Sigmoid colon (tissue), 7 donors: ENCODE results near the gene PDE1C. TPM values are rescaled to one million over a fixed set of nuclear protein-coding genes. Genes with fewer than 3 reads are reported as not detected.

ENCODE experiments used
- DNase-seq: peaks from one replicate; pipeline ENCODE4 v3.0.0-alpha.2; 2019
- H3K27ac ChIP-seq, 4 donors: fragments of 200-600 bp; sonication (generic); one replicate each; pipeline ENCODE4 v1.5.1; 2016 to 2019; ENCODE audit warnings: mild to moderate bottlenecking in 1 of 4
- H3K27me3 ChIP-seq, 3 donors: fragments of 200-600 bp; sonication (generic); one replicate each; pipeline ENCODE4 v1.5.1; 2019; ENCODE audit warnings: mild to moderate bottlenecking in 1 of 3
- H3K36me3 ChIP-seq, 4 donors: fragments of 200-600 bp; sonication (generic); one replicate each; pipeline ENCODE4 v1.5.1; 2016 to 2019
- H3K4me1 ChIP-seq, 4 donors: fragments of 200-600 bp; sonication (generic); one replicate each; pipeline ENCODE4 v1.5.1; 2017 to 2019
- H3K4me3 ChIP-seq, 4 donors: fragments of 200-600 bp; sonication (generic); one replicate each; pipeline ENCODE4 v1.5.1; 2017 to 2019; ENCODE audit warnings: mild to moderate bottlenecking in 2 of 4, moderate library complexity in 1 of 4
- H3K9me3 ChIP-seq, 4 donors: fragments of 200-600 bp in 3 of 4; sonication (generic) in 3 of 4; one replicate each; pipeline versions ENCODE4 v1.5.1 to v1.6.1; 2013 to 2019
- EP300 ChIP-seq, 4 donors: sonication (generic); formaldehyde crosslinking; IDR thresholded peaks; one replicate each; pipeline ENCODE4 v1.6.1; 2017; ENCODE audit warnings: antibody characterized with exemption in 4 of 4
- POLR2A ChIP-seq, 2 donors: fragments of 450-650 bp; IDR thresholded peaks; one replicate each; pipeline ENCODE4 v1.6.1; 2016; ENCODE audit warnings: antibody characterized with exemption in 2 of 2, mild to moderate bottlenecking in 2 of 2, moderate library complexity in 2 of 2
- POLR2AphosphoS5 ChIP-seq, 4 donors: sonication (generic); formaldehyde crosslinking; IDR thresholded peaks; one replicate each; pipeline ENCODE4 v1.6.1; 2017; ENCODE audit warnings: antibody characterized with exemption in 4 of 4
- WGBS, 2 donors: extraction: QIAGEN DNeasy Blood & Tissue Kit; methylation state at CpG; one replicate each; pipeline ENCODE4 v1.1.7; 2013; 5-methylcytosine and 5-hydroxymethylcytosine counted together
- intact Hi-C: fragments of 100-400 bp; cut with DNase I; formaldehyde crosslinking; loops from one replicate; pipeline ENCODE4 v1.15.1; 2023
- polyA plus RNA-seq, 3 donors: library from polyadenylated mRNA; stranded (reverse); fragments of 200-250 nt; gene quantifications; one replicate each; pipeline ENCODE4 v1.2.3, GENCODE V29; 2013
- total RNA-seq, 4 donors: library from RNA; depleted of rRNA; stranded (reverse); fragments of >200 nt; gene quantifications; one replicate each; pipeline ENCODE4 v1.1.0, GENCODE V29; 2016
- TF ChIP-seq, protein P1 (sequence below), 4 experiments: fragments of 450-650 bp in 3 of 4; fragments of 200-600 bp in 1 of 4; IDR thresholded peaks; one replicate each; pipeline ENCODE4 v1.5.1; 2016 to 2019; ENCODE audit warnings: antibody characterized with exemption in 4 of 4, mild to moderate bottlenecking in 3 of 4, moderate library complexity in 2 of 4
- donor health status: healthy with polysubstance abuse.
- donor health status: Bipolar disorder and iron deficiency.
- donor health status: healthy.

Gene PDE1C
- total and polyA plus RNA-seq, 7 donors, result under 0.01 to 19.4 (median 5.9) TPM

DNA sequence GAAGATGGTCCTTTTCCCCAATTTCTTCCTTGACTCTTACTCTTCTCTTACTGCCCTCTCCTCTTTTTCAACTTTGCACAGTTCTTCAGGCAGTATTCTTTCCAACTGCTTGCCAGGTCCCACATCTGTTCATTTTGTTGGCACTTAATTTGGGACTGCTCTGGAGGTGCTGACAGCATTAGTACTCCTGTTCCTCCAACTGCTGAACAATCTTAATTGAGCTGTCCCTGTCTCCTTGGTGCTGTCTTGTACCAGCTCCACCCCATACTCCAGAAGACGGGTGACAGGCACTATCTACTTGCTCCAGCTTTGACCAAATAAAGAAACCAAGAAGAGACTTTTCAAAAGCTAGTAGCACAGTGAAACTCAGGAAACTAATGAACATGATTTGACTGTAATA is 160.0 kb downstream of the PDE1C start:
- Histone ChIP-seq H3K4me3 (no peak overlapping the region), H3K9me3 (no peaks in the 10 kb centered on the region), H3K27ac (no peak overlapping the region), H3K36me3 (no peaks in the 10 kb centered on the region), H3K4me1 (peaks cover 0 to 4% (median 0%) of the 10 kb centered on the region in 4 donors), H3K27me3 (no peaks in the 10 kb centered on the region)
- TF ChIP-seq POLR2A (IDR thresholded peaks at IDR 0.05) (no peak), POLR2AphosphoS5 (IDR thresholded peaks at IDR 0.05) (no peak), EP300 (IDR thresholded peaks at IDR 0.05) (no peak)
- TF ChIP-seq, protein P1, sequence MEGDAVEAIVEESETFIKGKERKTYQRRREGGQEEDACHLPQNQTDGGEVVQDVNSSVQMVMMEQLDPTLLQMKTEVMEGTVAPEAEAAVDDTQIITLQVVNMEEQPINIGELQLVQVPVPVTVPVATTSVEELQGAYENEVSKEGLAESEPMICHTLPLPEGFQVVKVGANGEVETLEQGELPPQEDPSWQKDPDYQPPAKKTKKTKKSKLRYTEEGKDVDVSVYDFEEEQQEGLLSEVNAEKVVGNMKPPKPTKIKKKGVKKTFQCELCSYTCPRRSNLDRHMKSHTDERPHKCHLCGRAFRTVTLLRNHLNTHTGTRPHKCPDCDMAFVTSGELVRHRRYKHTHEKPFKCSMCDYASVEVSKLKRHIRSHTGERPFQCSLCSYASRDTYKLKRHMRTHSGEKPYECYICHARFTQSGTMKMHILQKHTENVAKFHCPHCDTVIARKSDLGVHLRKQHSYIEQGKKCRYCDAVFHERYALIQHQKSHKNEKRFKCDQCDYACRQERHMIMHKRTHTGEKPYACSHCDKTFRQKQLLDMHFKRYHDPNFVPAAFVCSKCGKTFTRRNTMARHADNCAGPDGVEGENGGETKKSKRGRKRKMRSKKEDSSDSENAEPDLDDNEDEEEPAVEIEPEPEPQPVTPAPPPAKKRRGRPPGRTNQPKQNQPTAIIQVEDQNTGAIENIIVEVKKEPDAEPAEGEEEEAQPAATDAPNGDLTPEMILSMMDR (IDR thresholded peaks at IDR 0.05), result no peak
- intact Hi-C loops, result no loop called here
- WGBS, 2 donors, result 81 to 86% methylated on average over 1 of the region's 1 CpG
- DNase-seq, result no peak

DNA sequence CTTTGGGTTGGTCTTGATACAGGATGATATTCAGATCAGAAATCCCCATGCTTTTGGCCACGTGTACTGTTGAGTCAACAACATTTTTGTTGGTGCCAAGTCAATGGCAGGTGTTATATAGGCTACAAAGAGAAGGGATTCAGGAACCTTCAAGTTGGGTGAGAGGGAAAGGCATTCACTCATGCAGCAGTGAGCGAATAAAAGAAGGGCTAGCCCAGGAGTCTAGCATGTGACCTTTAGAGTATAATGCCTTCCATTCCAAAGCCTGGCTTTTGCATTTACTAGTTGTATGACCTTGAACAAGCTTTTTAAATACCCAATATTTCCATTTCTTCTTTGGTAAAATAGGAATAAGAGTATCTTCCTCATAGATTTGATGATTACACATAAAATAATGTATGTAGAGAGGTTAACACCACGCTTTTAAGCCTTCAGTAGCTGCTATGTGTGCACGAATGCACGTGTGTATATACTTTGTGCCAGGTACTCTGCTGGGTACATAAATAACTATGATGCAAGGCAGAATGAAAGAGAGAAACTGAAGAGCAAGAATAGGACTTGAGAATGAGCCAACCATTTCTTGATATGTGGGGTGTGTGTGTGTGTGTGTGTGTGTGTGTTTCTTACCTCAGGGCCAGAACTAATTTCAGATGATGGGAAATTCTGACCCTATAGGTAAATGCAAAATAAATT is 163.6 kb downstream of the PDE1C start:
- intact Hi-C loops, result no loop called here
- WGBS, 2 donors, result 78 to 83% methylated on average over 5 of the region's 5 CpGs
- DNase-seq, result no peak
- TF ChIP-seq POLR2A (IDR thresholded peaks at IDR 0.05) (no peak), POLR2AphosphoS5 (IDR thresholded peaks at IDR 0.05) (no peak), EP300 (IDR thresholded peaks at IDR 0.05) (no peak)
- TF ChIP-seq, protein P1 (IDR thresholded peaks at IDR 0.05), result no peak
- Histone ChIP-seq H3K4me1 (peaks cover 0 to 4% (median 0%) of the 10 kb centered on the region in 4 donors), H3K27me3 (no peaks in the 10 kb centered on the region), H3K36me3 (no peaks in the 10 kb centered on the region), H3K27ac (no peak overlapping the region), H3K9me3 (no peaks in the 10 kb centered on the region), H3K4me3 (no peak overlapping the region)

DNA sequence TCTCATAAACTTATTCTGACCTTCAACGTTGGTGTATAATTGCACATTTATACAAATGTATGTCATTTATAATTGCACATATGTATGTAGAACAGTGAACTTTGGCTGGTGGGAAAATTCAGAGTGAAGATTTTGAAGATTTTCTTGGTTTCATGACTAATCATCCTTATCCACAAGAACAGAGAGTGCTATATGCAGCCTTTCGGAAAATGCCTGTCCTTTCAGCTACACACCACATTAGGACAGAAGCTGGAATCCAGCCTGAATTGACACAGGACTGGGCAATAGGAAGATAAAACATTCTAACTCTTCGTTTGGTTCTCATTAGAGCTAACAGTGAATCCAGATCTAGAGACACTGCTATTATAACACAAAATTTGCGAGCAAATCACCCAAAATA is 166.2 kb downstream of the PDE1C start:
- no peaks in the 10 kb centered on the region for H3K27me3 ChIP-seq
- peaks cover 0 to 4% (median 0%) of the 10 kb centered on the region in 4 donors for H3K4me1 ChIP-seq
- no peak for DNase-seq
- H3K4me3 ChIP-seq, result no peak overlapping the region
- H3K36me3 ChIP-seq, result no peaks in the 10 kb centered on the region
- WGBS, 2 donors, result 76 to 81% methylated on average over 4 of the region's 4 CpGs
- no peaks in the 10 kb centered on the region for H3K9me3 ChIP-seq
- no peak overlapping the region for H3K27ac ChIP-seq
- intact Hi-C loops, result no loop called here
- TF ChIP-seq, protein P1 (IDR thresholded peaks at IDR 0.05), result no peak
- TF ChIP-seq POLR2A (IDR thresholded peaks at IDR 0.05) (no peak), EP300 (IDR thresholded peaks at IDR 0.05) (no peak), POLR2AphosphoS5 (IDR thresholded peaks at IDR 0.05) (no peak)

DNA sequence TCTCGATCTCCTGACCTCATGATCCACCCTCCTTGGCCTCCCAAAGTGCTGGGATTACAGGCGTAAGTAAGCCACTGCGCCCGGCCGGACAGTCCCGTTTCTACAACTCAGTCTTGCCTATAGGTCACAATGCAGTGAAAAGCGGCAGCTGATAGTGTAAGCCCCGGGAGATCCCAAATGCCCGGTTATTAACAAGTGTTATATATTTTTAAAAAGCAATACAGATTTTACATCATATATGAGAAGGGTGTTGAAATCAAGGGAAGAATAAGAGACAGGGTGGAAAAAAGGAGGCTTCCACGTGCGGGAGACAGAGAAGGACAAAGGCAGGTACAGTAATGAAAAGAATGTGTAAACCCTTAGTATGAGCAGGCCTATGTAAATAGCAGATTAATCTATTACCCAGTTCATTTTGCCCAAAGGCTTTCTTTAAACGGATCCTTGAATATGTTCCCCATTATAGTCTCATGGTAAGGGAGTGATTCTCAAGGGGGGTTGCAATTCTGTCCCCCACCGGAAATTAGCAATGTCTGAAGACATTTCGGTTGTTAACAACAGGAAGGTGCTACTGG is 170.8 kb downstream of the PDE1C start:
- Histone ChIP-seq H3K27ac (no peak overlapping the region), H3K4me1 (no peaks in the 10 kb centered on the region), H3K4me3 (no peak overlapping the region), H3K9me3 (no peaks in the 10 kb centered on the region), H3K27me3 (no peaks in the 10 kb centered on the region), H3K36me3 (no peaks in the 10 kb centered on the region)
- no peak for DNase-seq
- WGBS, 2 donors, result 85 to 88% methylated on average over 14 of the region's 14 CpGs
- TF ChIP-seq POLR2AphosphoS5 (IDR thresholded peaks at IDR 0.05) (no peak), EP300 (IDR thresholded peaks at IDR 0.05) (no peak), POLR2A (IDR thresholded peaks at IDR 0.05) (no peak)
- TF ChIP-seq, protein P1 (IDR thresholded peaks at IDR 0.05), result no peak
- intact Hi-C loops, result no loop called here
